ENCODE results near the gene TMEM258.

- no peak for TF ChIP-seq CTCF (conservative IDR thresholded peaks at IDR 0.05; ENCODE audit: low read depth, low read length)
- no peak for TF ChIP-seq EZH2 (IDR thresholded peaks at IDR 0.05; ENCODE audit: low read length, unreplicated experiment)
Observed at GRCh38 chr11:61839742-61840141, 47.3 kb upstream of the TMEM258 start.
